Hepatic stellate cell (primary cell): ENCODE measurements around the gene UBAC2.
"Not testable (repeated sequence)": the region's sequence is repeated elsewhere in the genome, so short reads cannot be mapped to it uniquely, and the experiment has no call there.

ENCODE experiments used
- DNase-seq: peaks from one replicate; pipeline ENCODE4 v3.0.0; 2011; ENCODE audit warnings: low spot score

Gene UBAC2

GRCh38 chr13:99185606-99186005 is 15.0 kb upstream of the UBAC2 start:
- no peak for DNase-seq

DNA sequence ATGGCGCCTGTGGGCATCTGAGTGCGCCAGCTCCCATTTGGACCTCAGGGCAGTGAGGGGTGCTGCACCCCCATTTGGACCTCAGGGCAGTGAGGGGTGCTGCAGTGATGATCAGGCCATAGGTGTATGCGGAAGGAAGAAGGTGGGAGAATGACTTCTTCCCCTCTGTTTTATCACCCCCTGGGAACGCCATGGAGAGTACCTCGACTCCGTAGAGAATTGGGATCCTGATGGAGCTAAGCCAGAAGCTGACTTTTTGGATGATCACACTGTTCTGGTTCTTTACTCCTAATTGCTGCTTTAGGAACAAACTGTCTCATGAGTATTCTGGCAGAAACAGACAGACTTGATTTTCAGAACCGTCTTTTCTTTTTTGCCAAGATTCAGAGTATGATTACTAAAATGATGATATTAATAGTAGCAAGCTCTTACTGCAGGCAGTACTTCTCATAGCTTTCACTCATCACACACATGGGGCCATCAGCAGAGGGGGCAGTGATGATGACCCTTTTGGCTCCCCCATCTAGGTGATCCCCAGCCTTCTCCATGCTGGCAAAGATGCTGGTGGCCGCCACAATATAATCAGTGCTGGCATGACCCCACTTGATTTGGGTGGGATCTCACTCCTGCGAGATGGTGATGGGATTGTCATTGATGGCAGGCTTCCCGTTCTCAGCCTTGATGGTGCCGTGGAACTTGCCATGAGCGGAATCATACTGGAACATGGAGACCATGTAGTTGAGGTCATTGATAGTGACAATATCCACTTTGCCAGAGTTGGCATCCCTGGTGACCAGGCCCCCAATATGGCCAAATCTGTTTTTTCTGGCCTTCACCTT is 10.3 kb upstream of the UBAC2 start:
- no peak for DNase-seq

DNA sequence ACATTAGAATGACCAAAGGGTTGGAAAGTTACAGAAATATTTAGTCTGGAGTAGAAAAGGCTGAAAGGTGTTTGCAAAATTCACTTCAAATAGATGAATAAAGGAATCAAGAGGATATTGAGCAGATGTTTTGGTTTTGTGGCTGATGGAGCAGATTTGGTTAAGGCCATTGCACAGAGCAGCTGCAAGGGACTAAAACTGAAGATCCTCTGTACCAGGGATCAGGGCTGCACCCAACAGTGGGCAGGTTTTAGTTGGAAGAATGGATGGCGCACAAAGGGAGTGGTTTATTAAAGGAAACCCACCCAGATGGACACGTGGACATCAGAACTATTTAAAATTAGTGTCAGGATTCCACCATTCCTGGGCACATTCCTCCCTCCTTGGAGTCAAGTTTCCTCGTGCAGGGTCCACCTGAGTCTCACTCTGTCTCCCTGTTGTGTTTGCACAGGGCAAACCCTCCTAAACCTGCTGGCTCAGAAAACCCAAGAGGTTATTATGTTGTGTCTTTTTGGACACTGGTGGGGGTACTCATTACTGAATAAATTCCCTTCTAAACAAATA is 9.2 kb upstream of the UBAC2 start:
- DNase-seq, result no peak

DNA sequence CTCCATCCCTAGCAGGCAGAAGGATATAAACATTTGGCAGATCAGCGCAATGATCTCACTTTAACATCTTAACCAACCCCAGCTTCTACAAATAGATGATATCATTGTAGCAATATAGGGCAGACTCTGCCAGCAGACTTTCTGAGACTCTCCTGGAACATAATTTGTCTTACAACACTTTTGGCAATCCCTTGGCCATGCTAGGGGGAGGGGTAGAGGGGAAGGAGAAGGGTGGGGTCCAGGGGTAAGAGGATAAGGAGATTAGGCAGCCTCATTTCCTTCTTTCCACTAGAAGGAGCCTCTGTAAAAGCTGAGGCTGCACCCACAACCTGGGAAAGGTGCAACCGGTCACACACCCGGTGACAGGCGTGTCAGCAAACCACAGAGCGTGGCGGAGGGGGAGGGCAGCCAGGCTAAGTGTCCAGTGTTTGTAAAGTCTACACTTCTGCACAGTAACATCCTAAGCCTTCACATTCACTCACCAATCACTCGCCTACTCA is 8.7 kb upstream of the UBAC2 start:
- DNase-seq, result no peak

- no peak for DNase-seq
Observed at GRCh38 chr13:99192480-99192879, 8.2 kb upstream of the UBAC2 start.

GRCh38 chr13:99193152-99193551 is 7.5 kb upstream of the UBAC2 start:
- no peak for DNase-seq

DNA sequence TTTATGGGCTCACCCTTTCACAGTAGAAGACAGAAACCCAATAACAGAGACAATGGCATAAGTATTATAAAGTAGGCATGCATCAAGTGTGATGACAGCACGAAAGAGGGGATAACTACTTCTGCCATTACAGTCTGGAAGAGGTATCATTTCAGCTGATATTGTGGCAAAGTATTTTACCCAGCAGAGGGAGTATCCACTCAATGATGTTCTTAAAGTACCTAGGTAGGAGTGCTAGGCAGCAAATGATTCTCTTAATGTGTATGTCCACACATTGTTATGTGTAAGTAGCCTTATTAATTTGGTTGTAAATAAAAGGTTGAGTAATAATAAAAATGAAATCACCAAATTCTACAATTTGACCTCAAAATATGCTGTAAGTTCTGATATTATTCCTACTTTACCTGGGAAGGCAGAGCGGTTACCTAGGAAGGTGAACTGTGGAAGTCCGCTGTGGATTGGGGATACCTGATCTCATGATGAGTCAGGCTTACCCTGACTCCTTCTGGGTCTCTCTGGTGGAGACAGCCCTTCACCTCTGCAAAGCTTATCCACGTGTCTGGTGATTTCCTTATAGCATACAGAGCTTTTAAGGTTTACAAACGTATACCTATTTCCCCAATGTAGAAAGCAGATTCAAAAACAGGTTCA is 4.1 kb upstream of the UBAC2 start:
- DNase-seq, result no peak

DNA sequence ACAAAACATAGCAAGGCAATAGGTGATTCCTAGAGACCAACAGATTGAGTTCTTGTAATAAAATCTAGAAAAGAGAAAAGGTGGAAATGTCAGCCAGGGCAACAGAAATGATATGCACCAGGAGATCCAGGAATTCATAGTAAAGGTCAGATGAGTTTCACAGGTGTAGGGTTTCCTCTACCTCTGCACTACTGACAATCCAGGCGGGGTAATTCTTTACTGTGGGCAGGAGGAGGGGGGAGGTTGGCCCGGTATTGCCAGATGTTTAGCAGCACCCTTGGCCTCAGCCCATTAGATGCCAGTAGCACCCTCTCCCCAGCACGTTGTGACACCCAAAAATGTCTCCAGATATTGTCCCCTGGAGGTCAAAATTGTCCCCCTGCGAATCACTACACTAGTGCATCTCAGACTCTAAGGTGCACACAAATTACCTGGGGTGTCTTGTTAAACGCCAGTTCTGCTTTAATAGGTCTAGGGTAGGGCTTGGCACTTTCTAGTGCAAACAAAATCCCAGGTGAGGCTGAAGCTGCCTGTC is 3.5 kb upstream of the UBAC2 start:
- no peak for DNase-seq

DNA sequence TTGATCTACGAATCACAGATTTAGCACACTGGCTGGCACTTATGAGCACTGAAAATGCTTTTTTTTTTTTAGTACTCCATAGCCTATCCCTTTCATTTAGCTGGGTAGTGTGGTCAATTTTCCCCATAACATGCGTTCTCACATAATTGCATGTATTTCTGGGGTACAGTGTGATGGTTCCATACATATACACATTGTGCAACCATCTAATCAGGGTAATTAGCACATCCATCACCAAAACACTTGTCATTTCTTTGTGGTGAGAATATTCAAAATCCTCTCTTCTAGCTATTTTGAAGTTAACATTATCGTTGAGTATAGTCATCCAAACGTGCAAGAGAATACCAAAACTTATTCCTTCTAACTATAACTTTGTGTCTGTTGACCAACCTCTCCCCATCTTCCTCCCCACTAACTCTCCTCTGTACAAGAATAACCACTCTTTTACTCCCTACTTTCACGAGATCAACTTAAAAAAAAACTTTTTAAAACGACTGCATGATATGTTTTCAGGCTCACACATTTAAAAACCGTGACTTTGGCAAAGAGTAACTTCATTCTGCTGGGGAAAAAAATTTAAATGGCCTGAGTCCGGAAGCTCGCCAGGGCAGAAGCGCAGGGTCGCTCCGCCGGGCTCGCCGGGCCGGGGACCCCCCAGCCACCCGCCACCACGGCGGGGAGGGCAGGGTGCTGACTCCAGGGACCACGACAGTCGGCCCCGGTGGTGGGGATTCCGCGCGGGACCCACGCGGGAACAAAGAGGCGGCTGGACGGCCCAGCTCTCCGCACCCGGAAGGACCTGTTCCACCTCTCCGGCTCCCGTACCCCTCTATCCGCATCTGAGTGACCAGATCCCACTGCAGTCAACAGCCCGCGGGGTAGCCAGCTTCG is 868 bp upstream of the UBAC2 start:
- DNase-seq, result peak; percentile 54

GRCh38 chr13:99203601-99204579 is 3.2 kb downstream of the UBAC2 start:
- no peak for DNase-seq

- no peak for DNase-seq
Observed at GRCh38 chr13:99205621-99206220, 5.1 kb downstream of the UBAC2 start.

DNA sequence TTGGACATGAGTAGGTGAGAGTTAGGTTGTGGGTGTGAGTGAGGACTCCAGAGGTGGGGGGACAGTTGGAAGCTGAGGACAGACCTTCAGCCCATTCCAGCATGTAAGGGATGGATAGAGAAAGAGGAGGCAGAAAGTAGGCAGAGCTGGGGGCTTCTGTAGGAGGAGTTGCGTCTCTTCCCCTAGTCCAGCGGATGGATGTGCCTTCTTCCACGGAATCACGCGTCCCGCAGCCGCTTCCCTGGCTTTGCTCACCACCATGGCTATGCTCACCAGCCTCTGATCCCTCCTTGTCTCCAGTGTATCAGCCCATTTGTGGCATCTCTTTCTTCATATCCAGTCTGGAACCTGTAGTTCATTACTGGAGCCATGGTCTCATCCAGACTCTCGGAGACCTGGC is 5.6 kb downstream of the UBAC2 start:
- DNase-seq, result no peak

GRCh38 chr13:99206873-99207272 is 6.2 kb downstream of the UBAC2 start:
- no peak for DNase-seq

- DNase-seq, result no peak
Observed at GRCh38 chr13:99207511-99207910, 6.9 kb downstream of the UBAC2 start.

GRCh38 chr13:99208185-99208584 is 7.5 kb downstream of the UBAC2 start:
- no peak for DNase-seq

DNA sequence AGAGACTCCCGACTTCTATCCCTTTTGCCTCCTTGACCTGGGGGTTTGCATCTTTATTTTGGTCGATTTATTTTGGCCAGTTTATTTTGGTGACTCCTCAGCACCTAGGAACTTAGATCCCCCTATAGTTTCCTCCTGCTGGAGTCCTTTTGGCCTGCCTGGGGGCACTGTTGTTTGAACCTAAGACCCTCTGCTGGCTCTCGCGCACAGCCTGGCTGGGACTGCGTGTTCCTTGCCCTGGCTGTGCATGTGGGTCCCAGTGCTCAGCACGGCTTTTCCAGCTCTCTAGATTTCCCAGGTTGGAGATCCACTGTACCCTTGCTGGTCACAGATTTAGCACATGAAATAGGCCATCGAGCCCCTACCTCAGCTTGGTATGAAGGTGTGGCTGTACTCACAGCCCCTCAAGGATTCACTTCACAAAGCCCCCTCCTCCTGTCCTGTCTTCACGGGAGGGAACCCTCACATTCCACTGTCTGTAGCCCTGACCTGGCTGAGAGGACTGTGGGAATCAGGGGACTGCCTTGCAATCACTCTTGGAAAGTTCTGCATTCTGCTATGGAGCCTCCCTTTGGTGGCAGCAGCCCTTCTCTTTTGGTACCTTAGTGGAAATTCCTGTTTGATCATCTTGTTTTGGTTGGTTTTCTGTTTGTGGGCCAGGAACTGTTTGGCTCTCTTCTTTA is 8.3 kb downstream of the UBAC2 start:
- no peak for DNase-seq

DNA sequence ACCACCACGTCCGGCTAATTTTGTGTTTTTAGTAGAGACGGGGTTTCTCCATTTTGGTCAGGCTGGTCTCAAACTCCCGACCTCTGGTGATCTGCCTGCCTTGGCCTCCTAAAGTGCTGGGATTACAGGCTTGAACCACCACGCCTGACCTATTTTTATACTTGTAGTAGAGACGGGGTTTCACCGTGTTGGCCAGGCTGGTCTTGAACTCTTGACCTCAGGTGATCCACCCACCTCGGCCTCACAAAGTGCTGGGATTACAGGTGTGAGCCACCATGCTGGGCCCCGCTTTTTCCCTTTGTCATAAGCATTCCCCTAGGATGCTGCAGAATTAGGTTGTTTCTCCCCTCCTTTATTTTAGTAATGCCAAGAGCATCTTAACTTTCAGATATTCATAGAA is 10.0 kb downstream of the UBAC2 start:
- DNase-seq, result not testable (repeated sequence)

- no peak for DNase-seq
Observed at GRCh38 chr13:99211421-99212035, 10.9 kb downstream of the UBAC2 start.

DNA sequence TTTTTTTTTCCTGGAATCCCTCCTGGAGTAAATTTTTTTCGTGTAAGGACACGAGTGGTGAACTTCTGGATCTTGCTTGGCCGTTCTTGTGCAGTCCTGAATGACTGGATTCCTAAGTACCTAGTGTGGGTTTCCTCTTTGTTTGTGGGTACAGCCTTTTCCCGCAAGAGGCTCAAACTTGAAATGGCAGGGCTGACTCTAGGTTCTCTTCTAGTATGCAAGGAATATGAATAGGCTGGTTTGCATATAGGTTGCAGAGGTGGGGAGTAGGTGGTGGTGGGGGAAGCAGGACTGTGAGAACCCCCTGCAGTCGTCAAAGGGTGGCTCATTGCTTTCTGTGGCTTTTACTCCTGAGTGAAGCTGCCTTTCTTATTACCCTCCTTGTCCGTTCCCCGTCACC is 13.6 kb downstream of the UBAC2 start:
- DNase-seq, result no peak
